B cell (primary cell): ENCODE data around the gene ZNF410. TPM values are rescaled to one million over a fixed set of nuclear protein-coding genes. Genes with fewer than 3 reads are reported as not detected.

Experiments
- ATAC-seq: fragments of 200-7000 bp; cut with Tn5 transposase; one replicate; pipeline ENCODE4 v1.10.0; 2021; ENCODE audit warnings: low read depth, mild to moderate bottlenecking, moderate number of reproducible peaks, moderate library complexity
- CTCF ChIA-PET: fragments of 350-600 bp; sonication (Branson Sonifier 250); formaldehyde crosslinking; loops from one replicate; lab custom pipeline; 2021; ENCODE audit warnings: antibody characterized with exemption, inconsistent platforms; lab: Charles Lee
- POLR2A ChIA-PET: fragments of 350-600 bp; sonication (Branson Sonifier 250); formaldehyde crosslinking; loops from one replicate; lab custom pipeline; 2021; ENCODE audit warnings: antibody characterized with exemption; lab: Charles Lee
- DNase-seq: peaks from one replicate; pipeline ENCODE4 v3.0.0; 2013
- H2AFZ ChIP-seq: 2 replicates; pipeline ENCODE4 v1.6.1; 2012; ENCODE audit warnings: mild to moderate bottlenecking, low read depth, low read length; ENCODE audit not compliant: insufficient read depth, poor library complexity, severe bottlenecking
- H3K27ac ChIP-seq, 2 donors: 1 replicate in 1 of 2; 2 replicates in 1 of 2; pipeline ENCODE4 v1.5.1; 2012 to 2013; ENCODE audit warnings: low read length in 2 of 2, mild to moderate bottlenecking in 2 of 2, moderate library complexity in 1 of 2
- H3K27me3 ChIP-seq, 4 experiments: fragments of 200-600 bp in 1 of 4; sonication (generic) in 1 of 4; replicated peaks in 1 of 4; 1 replicate in 2 of 4; 2 replicates in 2 of 4; pipeline versions ENCODE4 v1.6.1 to v1.7.0; 2013 to 2016; ENCODE audit warnings: low read length in 3 of 4, mild to moderate bottlenecking in 2 of 4, mixed read lengths in 1 of 4, moderate library complexity in 1 of 4; ENCODE audit not compliant: insufficient read depth in 4 of 4, control insufficient read depth in 3 of 4; ENCODE audit errors: control extremely low read depth in 1 of 4
- H3K36me3 ChIP-seq, 2 experiments: replicated peaks in 1 of 2; 1 replicate in 1 of 2; 2 replicates in 1 of 2; pipeline versions ENCODE4 v1.6.1 to v1.7.1; 2013; ENCODE audit warnings: low read length in 1 of 2; ENCODE audit not compliant: insufficient read depth in 2 of 2, control insufficient read depth in 1 of 2; ENCODE audit errors: control extremely low read depth in 1 of 2, extremely low read depth in 1 of 2
- H3K4me1 ChIP-seq, 2 donors: fragments of 200-600 bp in 1 of 2; sonication (generic) in 1 of 2; 1 replicate in 1 of 2; 2 replicates in 1 of 2; pipeline versions ENCODE4 v1.5.1 to v1.6.1; 2013 to 2017; ENCODE audit warnings: low read length in 2 of 2; ENCODE audit not compliant: control insufficient read depth in 2 of 2, insufficient read depth in 2 of 2
- H3K4me2 ChIP-seq: replicated peaks from 2 replicates; pipeline ENCODE3; 2012; ENCODE audit warnings: mild to moderate bottlenecking, low read depth, low read length; ENCODE audit not compliant: poor library complexity, severe bottlenecking
- H3K4me3 ChIP-seq, 5 experiments: fragments of 200-600 bp in 1 of 5; sonication (generic) in 1 of 5; 1 replicate in 3 of 5; 2 replicates in 2 of 5; pipeline versions ENCODE4 v1.5.1 to v1.7.0; 2011 to 2016; ENCODE audit warnings: low read length in 4 of 5, mild to moderate bottlenecking in 4 of 5, low read depth in 2 of 5, control low read depth in 1 of 5, moderate library complexity in 1 of 5; ENCODE audit not compliant: insufficient read depth in 1 of 5; ENCODE audit errors: control extremely low read depth in 1 of 5, extremely low read depth in 1 of 5
- H3K79me2 ChIP-seq: fragments of 200-600 bp; sonication (generic); one replicate; pipeline ENCODE4 v1.6.0; 2016; ENCODE audit warnings: low read length; ENCODE audit not compliant: control insufficient read depth, insufficient read depth
- H3K9ac ChIP-seq: fragments of 200-600 bp; sonication (generic); 2 replicates; pipeline ENCODE4 v1.6.1; 2017; ENCODE audit warnings: mild to moderate bottlenecking, low read length, moderate library complexity
- H3K9me3 ChIP-seq, 3 donors: one replicate each; pipeline versions ENCODE4 v1.6.1 to v1.7.1; 2013; ENCODE audit warnings: low read length in 2 of 3; ENCODE audit not compliant: control insufficient read depth in 2 of 3, insufficient read depth in 1 of 3; ENCODE audit errors: control extremely low read depth in 1 of 3
- H4K20me1 ChIP-seq: 2 replicates; pipeline ENCODE4 v1.6.0; 2012; ENCODE audit warnings: mild to moderate bottlenecking, low read length; ENCODE audit not compliant: insufficient read depth, control insufficient read depth, poor library complexity, severe bottlenecking
- H3K27ac Mint-ChIP-seq: one replicate; pipeline ENCODE4 v1.8.0; 2021; ENCODE audit warnings: mixed read lengths
- H3K27me3 Mint-ChIP-seq: one replicate; pipeline ENCODE4 v1.8.0; 2021; ENCODE audit warnings: mixed read lengths
- H3K4me1 Mint-ChIP-seq: one replicate; pipeline ENCODE4 v1.8.0; 2021; ENCODE audit warnings: mixed read lengths
- H3K4me3 Mint-ChIP-seq: one replicate; pipeline ENCODE4 v1.8.0; 2021; ENCODE audit warnings: mixed read lengths
- H3K9me3 Mint-ChIP-seq: one replicate; pipeline ENCODE4 v1.8.0; 2022; ENCODE audit warnings: mixed read lengths; ENCODE audit not compliant: insufficient read depth
- CTCF ChIP-seq: fragments of 200-600 bp; IDR thresholded peaks from one replicate; pipeline ENCODE4 v1.8.0; 2022; ENCODE audit warnings: antibody characterized with exemption, mild to moderate bottlenecking
- EZH2 ChIP-seq: IDR thresholded peaks from 2 replicates; pipeline ENCODE4 v1.6.1; 2012; ENCODE audit warnings: borderline replicate concordance, low read depth, mild to moderate bottlenecking, moderate library complexity, low read length; ENCODE audit not compliant: insufficient read depth, poor library complexity, severe bottlenecking
- WGBS: methylation state at CpG from one replicate; pipeline ENCODE4 v1.1.5; 2013; ENCODE audit warnings: missing lambda C conversion rate; ENCODE audit not compliant: insufficient coverage; 5-methylcytosine and 5-hydroxymethylcytosine counted together
- intact Hi-C: fragments of 100-400 bp; cut with micrococcal nuclease; formaldehyde crosslinking; loops from one replicate; pipeline ENCODE4 v1.10.0; 2022
- polyA plus RNA-seq: library from polyadenylated mRNA; depleted of rRNA; stranded (reverse); fragments of >200 nt; gene quantifications from 2 replicates; pipeline ENCODE4 v1.2.3, GENCODE V29; 2012
- total RNA-seq, 2 donors: library from RNA; stranded (reverse); fragments of 120-200 nt in 1 of 2; gene quantifications; 1 replicate in 1 of 2; 2 replicates in 1 of 2; pipeline versions ENCODE4 v1.2.3 to v1.2.4, GENCODE V29; 2013 to 2022

The ZNF410 gene
- total and polyA plus RNA-seq, 2 donors (not counting 1 experiment from before 2014, with no cell fraction given), result 18.9 to 69.0 TPM

- no peak for TF ChIP-seq EZH2
- no peak for TF ChIP-seq CTCF
- POLR2A ChIA-PET, result no interaction called here
- intact Hi-C loops, result no loop called here
- 94% methylated on average over 2 of the region's 2 CpGs for WGBS
- H3K79me2 ChIP-seq, result no peaks in the 10 kb centered on the region
- H4K20me1 ChIP-seq, result no peaks in the 10 kb centered on the region
- H3K4me3 ChIP-seq, result no peak overlapping the region
- ATAC-seq (no peak), DNase-seq (no peak)
- no peak overlapping the region for H3K27ac Mint-ChIP-seq
- H3K4me2 ChIP-seq, result no peak overlapping the region
- no peaks in the 10 kb centered on the region for H3K4me1 Mint-ChIP-seq
- no peaks in the 10 kb centered on the region for H3K9me3 ChIP-seq
- peaks cover 2 to 28% of the 10 kb centered on the region in 2 experiments for H3K36me3 ChIP-seq
- H3K9me3 Mint-ChIP-seq, result no peaks in the 10 kb centered on the region
- CTCF ChIA-PET, result no interaction called here
- no peak overlapping the region for H2AFZ ChIP-seq
- no peaks in the 10 kb centered on the region for H3K27me3 Mint-ChIP-seq
- no peak overlapping the region for H3K4me3 Mint-ChIP-seq
- no peaks in the 10 kb centered on the region for H3K27me3 ChIP-seq
- H3K27ac ChIP-seq, result no peak overlapping the region
- no peaks in the 10 kb centered on the region for H3K4me1 ChIP-seq
- H3K9ac ChIP-seq, result no peak overlapping the region
Measured at GRCh38 chr14:73968885-73969284, 82.2 kb downstream of the ZNF410 start.

DNA sequence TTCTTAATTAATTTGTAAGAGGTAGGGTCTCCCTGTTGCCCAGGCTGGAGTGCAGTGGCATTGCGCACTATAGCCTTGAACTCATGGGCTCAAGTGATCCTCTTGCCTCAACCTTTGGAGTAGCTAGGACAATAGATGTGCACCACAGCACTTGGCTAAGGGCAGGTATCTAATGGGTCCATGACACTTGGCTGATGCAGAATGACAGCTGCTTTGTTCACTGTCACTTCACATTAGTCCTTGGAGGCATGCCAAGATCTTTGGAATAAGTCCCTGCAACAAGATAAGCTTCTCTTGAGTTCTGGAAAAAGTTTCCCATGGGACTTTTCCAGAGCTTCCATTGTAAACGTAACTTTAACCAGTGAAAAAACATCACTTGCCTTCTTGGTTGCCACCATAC is 86.8 kb downstream of the ZNF410 start:
- H2AFZ ChIP-seq, result no peak overlapping the region
- POLR2A ChIA-PET, result no interaction called here
- WGBS, result 100% methylated on average over 2 of the region's 2 CpGs

More for the DNA sequence above, 86.8 kb downstream of the ZNF410 start:
- Histone ChIP-seq H3K9me3 (no peaks in the 10 kb centered on the region), H4K20me1 (no peaks in the 10 kb centered on the region), H3K4me2 (no peak overlapping the region), H3K79me2 (no peaks in the 10 kb centered on the region), H3K4me3 (no peak overlapping the region), H3K27me3 (no peaks in the 10 kb centered on the region), H3K27ac (no peak overlapping the region), H3K4me1 (no peaks in the 10 kb centered on the region), H3K9ac (no peak overlapping the region), H3K36me3 (peaks cover 2 to 22% of the 10 kb centered on the region in 2 experiments)
- no peaks in the 10 kb centered on the region for H3K4me1 Mint-ChIP-seq
- intact Hi-C loops, result no loop called here
- H3K27ac Mint-ChIP-seq, result no peak overlapping the region
- no peak for ATAC-seq
- H3K27me3 Mint-ChIP-seq, result no peaks in the 10 kb centered on the region
- CTCF ChIA-PET, result no interaction called here
- H3K9me3 Mint-ChIP-seq, result no peaks in the 10 kb centered on the region
- no peak overlapping the region for H3K4me3 Mint-ChIP-seq
- DNase-seq, result no peak
- TF ChIP-seq EZH2 (no peak), CTCF (no peak)
